ENCODE measurements around the gene WDR91.
"Not testable (repeated sequence)": the region's sequence is repeated elsewhere in the genome, so short reads cannot be mapped to it uniquely, and the experiment has no call there.

The WDR91 gene

GRCh38 chr7:135175931-135176330 lies 35.4 kb downstream of the WDR91 start:
- DNase-seq, result no peak

- DNase-seq, result no peak
These were observed 36.4 kb downstream of the WDR91 start for GRCh38 chr7:135174941-135175340.

GRCh38 chr7:135173916-135174315 lies 37.4 kb downstream of the WDR91 start:
- DNase-seq, result not testable (repeated sequence)

- not testable (repeated sequence) for DNase-seq
These were observed 39.6 kb downstream of the WDR91 start for GRCh38 chr7:135171581-135172291.

GRCh38 chr7:135170998-135171481 lies 40.3 kb downstream of the WDR91 start:
- not testable (repeated sequence) for DNase-seq

GRCh38 chr7:135170274-135170997 lies 40.9 kb downstream of the WDR91 start, which contains the start of gene CYREN:
Gene CYREN, minus strand, starts transcription at chr7:135170707. Its CDS starts 1,785 bp downstream, at chr7:135168922.
- DNase-seq, result peak; percentile 95

GRCh38 chr7:135169964-135170273 lies 41.4 kb downstream of the WDR91 start:
- DNase-seq, result no peak

- DNase-seq, result no peak
These were observed 42.0 kb downstream of the WDR91 start for GRCh38 chr7:135169141-135169963.

GRCh38 chr7:135168489-135169140 lies 42.7 kb downstream of the WDR91 start:
- DNase-seq, result no peak

DNA sequence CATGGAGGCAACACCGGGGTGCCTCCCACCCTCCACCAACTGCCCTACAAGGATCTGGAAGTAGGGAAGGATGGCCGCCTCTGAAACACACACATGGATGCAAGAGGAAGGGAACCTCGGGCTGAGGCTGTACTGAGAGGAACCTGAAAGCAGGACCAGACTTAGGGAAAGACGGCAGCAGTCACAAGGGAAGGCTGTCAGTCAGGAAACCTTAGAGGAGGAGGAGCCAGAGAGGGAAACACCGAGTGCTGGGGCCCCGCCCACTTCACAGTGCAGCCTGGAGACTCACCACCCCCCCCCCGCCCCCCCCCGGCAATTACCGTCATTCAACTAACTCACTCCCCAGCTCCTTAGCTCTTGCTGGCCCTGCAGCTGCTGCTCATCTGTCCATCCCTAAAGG lies 43.3 kb downstream of the WDR91 start:
- no peak for DNase-seq

- no peak for DNase-seq
These were observed 43.9 kb downstream of the WDR91 start for GRCh38 chr7:135167365-135167917.

DNA sequence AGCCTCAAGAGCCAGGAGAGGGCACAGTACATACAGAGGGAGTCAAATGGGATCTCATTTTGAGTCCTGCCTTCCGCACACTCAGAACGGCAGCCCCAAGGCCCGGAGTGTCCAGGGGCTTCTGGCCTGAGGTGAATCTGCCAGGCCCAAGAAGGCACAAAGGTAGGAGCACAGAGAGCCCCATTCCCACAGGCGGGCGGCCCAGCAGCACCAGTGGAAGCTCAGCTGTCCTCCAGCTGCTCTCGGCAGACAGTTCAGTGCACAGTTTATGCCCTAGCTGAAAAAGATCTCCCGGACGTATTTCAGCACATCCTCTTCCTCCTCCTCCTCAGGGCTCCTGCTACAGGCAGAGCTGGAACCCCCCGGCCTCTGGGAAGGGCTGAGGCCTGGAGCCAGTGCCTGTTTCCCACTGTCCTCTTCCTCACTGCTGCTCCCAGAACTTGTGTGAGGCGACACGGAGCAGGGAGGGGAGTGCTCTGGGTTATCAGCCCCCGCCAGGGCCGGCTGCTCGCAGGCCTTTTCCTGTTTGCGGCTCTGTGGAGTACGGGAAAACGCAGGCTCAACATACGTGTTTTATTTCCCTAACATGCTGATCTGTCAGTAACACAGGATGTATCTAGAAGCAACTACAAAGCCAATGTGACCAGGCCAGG lies 44.9 kb downstream of the WDR91 start:
- no peak for DNase-seq

- no peak for DNase-seq
These were observed 45.5 kb downstream of the WDR91 start for GRCh38 chr7:135165862-135166261.

DNA sequence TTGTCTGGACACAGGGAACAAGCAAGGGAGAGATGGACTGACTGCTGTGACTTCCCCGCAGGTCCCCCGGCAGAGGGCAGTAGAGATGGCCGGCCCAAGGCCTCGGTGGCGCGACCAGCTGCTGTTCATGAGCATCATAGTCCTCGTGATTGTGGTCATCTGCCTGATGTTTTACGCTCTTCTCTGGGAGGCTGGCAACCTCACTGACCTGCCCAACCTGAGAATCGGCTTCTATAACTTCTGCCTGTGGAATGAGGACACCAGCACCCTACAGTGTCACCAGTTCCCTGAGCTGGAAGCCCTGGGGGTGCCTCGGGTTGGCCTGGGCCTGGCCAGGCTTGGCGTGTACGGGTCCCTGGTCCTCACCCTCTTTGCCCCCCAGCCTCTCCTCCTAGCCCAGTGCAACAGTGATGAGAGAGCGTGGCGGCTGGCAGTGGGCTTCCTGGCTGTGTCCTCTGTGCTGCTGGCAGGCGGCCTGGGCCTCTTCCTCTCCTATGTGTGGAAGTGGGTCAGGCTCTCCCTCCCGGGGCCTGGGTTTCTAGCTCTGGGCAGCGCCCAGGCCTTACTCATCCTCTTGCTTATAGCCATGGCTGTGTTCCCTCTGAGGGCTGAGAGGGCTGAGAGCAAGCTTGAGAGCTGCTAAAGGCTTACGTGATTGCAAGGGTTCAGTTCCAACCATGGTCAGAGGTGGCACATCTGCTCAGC lies 46.8 kb downstream of the WDR91 start:
- no peak for DNase-seq

GRCh38 chr7:135162382-135163001 lies 48.8 kb downstream of the WDR91 start:
- no peak for DNase-seq

GRCh38 chr7:135161669-135162068 lies 49.7 kb downstream of the WDR91 start:
- DNase-seq, result no peak

GRCh38 chr7:135160858-135161653 lies 50.3 kb downstream of the WDR91 start:
- no peak for DNase-seq

GRCh38 chr7:135160098-135160857 lies 51.0 kb downstream of the WDR91 start:
- no peak for DNase-seq
